Peyer's patch (tissue), 4 donors: ENCODE measurements around the gene PRDX2. TPM values are rescaled to one million over a fixed set of nuclear protein-coding genes. Genes with fewer than 3 reads are reported as not detected.

ENCODE experiments used
- DNase-seq, 3 donors: peaks; one replicate each; pipeline ENCODE4 v3.0.0-alpha.2; 2017 to 2019
- H3K27ac ChIP-seq, 4 donors: fragments of 200-600 bp; sonication (generic); one replicate each; pipeline ENCODE4 v1.5.1; 2016 to 2019
- H3K27me3 ChIP-seq, 2 donors: fragments of 200-600 bp; sonication (generic); one replicate each; pipeline ENCODE4 v1.5.1; 2019
- H3K36me3 ChIP-seq, 3 donors: fragments of 200-600 bp; sonication (generic); one replicate each; pipeline ENCODE4 v1.5.1; 2016 to 2019
- H3K4me1 ChIP-seq, 4 donors: fragments of 200-600 bp; sonication (generic); one replicate each; pipeline ENCODE4 v1.5.1; 2016 to 2019
- H3K4me3 ChIP-seq, 4 donors: fragments of 200-600 bp; sonication (generic); 1 replicate in 3 of 4; 2 replicates in 1 of 4; pipeline ENCODE4 v1.5.1; 2016 to 2019; ENCODE audit warnings: mild to moderate bottlenecking in 1 of 4
- H3K9me3 ChIP-seq, 4 donors: fragments of 200-600 bp; sonication (generic); one replicate each; pipeline ENCODE4 v1.5.1; 2016 to 2019; ENCODE audit warnings: mild to moderate bottlenecking in 1 of 4
- CTCF ChIP-seq, 6 experiments: fragments of 450-650 bp in 4 of 6; fragments of 200-600 bp in 2 of 6; sonication (generic) in 1 of 6; IDR thresholded peaks; one replicate each; pipeline ENCODE4 v1.5.1; 2017 to 2019; ENCODE audit warnings: antibody characterized with exemption in 6 of 6, mild to moderate bottlenecking in 3 of 6, moderate library complexity in 1 of 6
- POLR2A ChIP-seq, 2 donors: fragments of 450-650 bp; IDR thresholded peaks; one replicate each; pipeline ENCODE4 v1.5.1; 2017; ENCODE audit warnings: antibody characterized with exemption in 2 of 2, mild to moderate bottlenecking in 2 of 2, moderate library complexity in 2 of 2
- small RNA-seq, 2 donors: library from RNA; depleted of rRNA; stranded (forward); fragments of <200 nt; gene quantifications; one replicate each; pipeline ENCODE3, GENCODE V24; 2016
- total RNA-seq, 4 donors: library from RNA; depleted of rRNA; stranded (reverse); fragments of >200 nt; gene quantifications; one replicate each; pipeline ENCODE4 v1.1.0, GENCODE V29; 2016

The PRDX2 gene
- total RNA-seq, 4 donors from 2014 or later, result 150 to 461 (median 375) TPM

DNA sequence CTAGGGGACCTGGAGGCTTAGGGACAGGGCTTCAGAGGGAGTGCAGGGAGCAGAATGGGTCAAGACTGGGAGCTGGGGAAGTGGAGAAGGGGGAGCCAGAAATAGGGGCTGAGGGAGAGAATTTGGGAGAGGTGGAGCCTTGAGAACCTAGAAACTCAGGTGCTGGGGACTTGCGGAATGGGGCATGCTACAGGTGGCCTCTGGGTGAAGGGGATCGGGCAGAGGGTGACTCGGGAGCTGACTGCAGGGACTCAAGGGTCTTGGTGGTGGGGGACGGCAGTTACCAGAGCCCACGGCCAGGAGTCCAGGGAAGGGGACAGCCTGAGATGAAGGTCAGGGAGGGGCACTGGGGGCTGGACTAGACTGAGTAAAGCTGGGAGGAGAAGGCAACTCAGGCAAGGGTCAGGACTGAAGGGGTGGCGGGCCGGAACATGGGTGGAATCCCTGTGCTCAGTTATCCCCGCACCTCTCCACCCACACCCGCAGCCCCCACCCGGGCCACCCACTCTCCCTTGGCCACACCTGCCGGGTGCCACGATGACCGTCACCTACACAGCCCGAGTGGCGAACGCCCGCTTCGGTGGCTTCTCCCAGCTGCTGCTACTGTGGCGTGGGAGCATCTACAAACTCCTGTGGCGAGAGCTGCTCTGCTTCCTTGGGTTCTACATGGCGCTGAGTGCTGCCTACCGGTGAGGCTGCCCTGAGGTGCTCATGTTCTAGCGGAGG lies 49.4 kb downstream of the PRDX2 start:
- DNase-seq, result no peak
- peaks cover 0 to 13% (median 0%) of the 10 kb centered on the region in 4 donors for H3K4me1 ChIP-seq
- H3K4me3 ChIP-seq, result peak overlapping the region in 2 of 4 donors; percentile 7 to 33

DNA sequence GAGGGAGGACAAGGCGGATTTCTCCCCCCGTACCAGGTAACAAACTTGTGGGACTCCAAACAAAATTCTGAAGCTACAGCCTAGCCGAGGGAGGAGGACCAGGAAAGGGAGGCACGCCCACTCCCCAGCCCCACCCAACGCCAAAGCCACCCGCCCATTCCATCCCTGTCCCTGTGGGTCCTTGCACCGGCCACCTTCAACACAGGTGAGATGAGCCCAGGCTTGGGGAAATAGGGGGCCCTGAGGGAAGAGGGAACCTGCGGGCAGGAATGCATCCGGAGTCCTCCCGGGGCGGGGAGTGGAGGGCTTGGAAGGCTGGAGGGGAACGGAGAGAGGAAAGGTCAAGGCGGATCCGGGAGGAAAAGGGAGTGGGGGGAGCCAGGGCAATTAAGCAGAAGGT lies 50.0 kb downstream of the PRDX2 start, which contains the start of gene BEST2:
Gene BEST2 (plus strand): TSS at position 157 of the 400 bp plus-strand sequence. CDS start 802 bp downstream, outside the sequence.
- Histone ChIP-seq H3K27me3 (no peaks in the 10 kb centered on the region), H3K27ac (peak within 1 kb of the TSS in 2 of 4 donors; percentile 37 to 53), H3K9me3 (peaks cover 0 to 6% (median 2%) of the 10 kb centered on the region in 4 donors), H3K36me3 (peaks cover 0 to 16% (median 0%) of the 10 kb centered on the region in 3 donors), H3K4me1 (peaks cover 0 to 11% (median 0%) of the 10 kb centered on the region in 4 donors), H3K4me3 (peak within 1 kb of the TSS in 2 of 4 donors; percentile 7 to 33)
- TF ChIP-seq POLR2A (IDR thresholded peaks at IDR 0.05) (no peak), CTCF (IDR thresholded peaks at IDR 0.05) (no peak)
- no peak for DNase-seq

More for the DNA sequence above, 49.4 kb downstream of the PRDX2 start:
- Histone ChIP-seq H3K27me3 (no peaks in the 10 kb centered on the region), H3K9me3 (peaks cover 0 to 5% (median 2%) of the 10 kb centered on the region in 4 donors), H3K36me3 (peaks cover 0 to 10% (median 0%) of the 10 kb centered on the region in 3 donors), H3K27ac (no peak overlapping the region)
- TF ChIP-seq POLR2A (IDR thresholded peaks at IDR 0.05) (no peak), CTCF (IDR thresholded peaks at IDR 0.05) (no peak)

- peaks cover 0 to 6% (median 2%) of the 10 kb centered on the region in 4 donors for H3K9me3 ChIP-seq
- H3K27ac ChIP-seq, result peak overlapping the region in 2 of 4 donors; percentile 37 to 53
- H3K36me3 ChIP-seq, result peaks cover 0 to 23% (median 0%) of the 10 kb centered on the region in 3 donors
- no peaks in the 10 kb centered on the region for H3K27me3 ChIP-seq
- no peak for DNase-seq
- no peak overlapping the region for H3K4me3 ChIP-seq
- H3K4me1 ChIP-seq, result peaks cover 0 to 11% (median 0%) of the 10 kb centered on the region in 4 donors
- TF ChIP-seq POLR2A (IDR thresholded peaks at IDR 0.05), result no peak
- TF ChIP-seq CTCF (IDR thresholded peaks at IDR 0.05), result no peak
These were observed 50.7 kb downstream of the PRDX2 start for GRCh38 chr19:12750851-12751250.

- Histone ChIP-seq H3K27me3 (no peaks in the 10 kb centered on the region), H3K4me3 (no peak overlapping the region), H3K9me3 (peaks cover 0 to 6% (median 2%) of the 10 kb centered on the region in 4 donors), H3K27ac (peak overlapping the region in 2 of 4 donors; percentile 39 to 50), H3K4me1 (peaks cover 0 to 11% (median 0%) of the 10 kb centered on the region in 4 donors), H3K36me3 (peaks cover 0 to 32% (median 0%) of the 10 kb centered on the region in 3 donors)
- TF ChIP-seq CTCF (IDR thresholded peaks at IDR 0.05), result no peak
- no peak for TF ChIP-seq POLR2A (IDR thresholded peaks at IDR 0.05)
- peak in 2 of 3 donors; percentile 69 to 81 for DNase-seq
These were observed 51.6 kb downstream of the PRDX2 start for GRCh38 chr19:12749938-12750521.

- H3K4me1 ChIP-seq, result peaks cover 0 to 11% (median 0%) of the 10 kb centered on the region in 4 donors
- TF ChIP-seq CTCF (IDR thresholded peaks at IDR 0.05), result no peak
- H3K27ac ChIP-seq, result peak overlapping the region in 1 of 4 donors; percentile 39
- H3K9me3 ChIP-seq, result peaks cover 0 to 6% (median 2%) of the 10 kb centered on the region in 4 donors
- H3K27me3 ChIP-seq, result no peaks in the 10 kb centered on the region
- no peak overlapping the region for H3K4me3 ChIP-seq
- no peak for DNase-seq
- peaks cover 0 to 41% (median 0%) of the 10 kb centered on the region in 3 donors for H3K36me3 ChIP-seq
These were observed 53.1 kb downstream of the PRDX2 start for GRCh38 chr19:12748489-12748888.

Small RNA genes within 50 kb of the gene (small RNA-seq; reads per million reads assigned to genes)
- gene MIR5684, result 0 reads per million in 2 donors

Other genes with a start within 250 kb of the PRDX2 start
- gene ZNF490, start 191.0 kb downstream of the PRDX2 start, total RNA-seq, result 1 to 10 TPM; 4.1 to 8.4 (median 4.7) TPM
- 10 to 100 TPM; 17.2 to 34.6 (median 29.3) TPM for gene ZNF791, start 190.9 kb downstream of the PRDX2 start, total RNA-seq
- gene MAN2B1, start 135.1 kb downstream of the PRDX2 start, total RNA-seq, result 10 to 100 TPM; 51.9 to 84.2 (median 68.0) TPM
- gene WDR83, start 135.0 kb downstream of the PRDX2 start, total RNA-seq, result 10 to 100 TPM in 2 of 4 donors, 1 to 10 TPM in 2; 2.8 to 14.0 (median 9.5) TPM
- gene DHPS, start 119.9 kb downstream of the PRDX2 start, total RNA-seq, result 100 to 1,000 TPM in 3 of 4 donors, 10 to 100 TPM in 1; 76.4 to 215 (median 150) TPM
- gene GNG14, start 113.8 kb downstream of the PRDX2 start, total RNA-seq, result not detected
- 1 to 10 TPM in 3 of 4 donors, not detected in 1; 6.3 to 9.9 (median 7.0) TPM for gene FBXW9, start 105.2 kb downstream of the PRDX2 start, total RNA-seq
- gene TNPO2, start 77.9 kb downstream of the PRDX2 start, total RNA-seq, result 100 to 1,000 TPM in 3 of 4 donors, 10 to 100 TPM in 1; 39.1 to 131 (median 103) TPM
- gene TRIR, start 67.1 kb downstream of the PRDX2 start, total RNA-seq, result 100 to 1,000 TPM; 134 to 297 (median 185) TPM
- gene GET3, start 64.3 kb downstream of the PRDX2 start, total RNA-seq, result 10 to 100 TPM; 23.1 to 31.9 (median 30.5) TPM
- gene BEST2, start 50.0 kb downstream of the PRDX2 start, total RNA-seq, result 10 to 100 TPM in 3 of 4 donors, not detected in 1; 20.5 to 82.0 (median 40.6) TPM
- gene HOOK2, start 26.2 kb downstream of the PRDX2 start, total RNA-seq, result 100 to 1,000 TPM; 193 to 379 (median 285) TPM
- 100 to 1,000 TPM; 111 to 324 (median 152) TPM for gene JUNB, start 10.3 kb downstream of the PRDX2 start, total RNA-seq
- not detected for gene THSD8, start 269 bp upstream of the PRDX2 start, total RNA-seq
- gene RNASEH2A, start 4.8 kb upstream of the PRDX2 start, total RNA-seq, result 10 to 100 TPM in 2 of 4 donors, 1 to 10 TPM in 2; 5.9 to 24.8 (median 9.4) TPM
- gene RTBDN, start 32.8 kb upstream of the PRDX2 start, total RNA-seq, result not detected
- under 1 TPM in 1 of 4 donors, not detected in 3; 0.27 TPM for gene MAST1, start 36.7 kb upstream of the PRDX2 start, total RNA-seq
- gene DNASE2, start 79.6 kb upstream of the PRDX2 start, total RNA-seq, result 10 to 100 TPM in 1 of 4 donors, 1 to 10 TPM in 3; 8.9 to 16.5 (median 9.4) TPM
- gene KLF1, start 85.4 kb upstream of the PRDX2 start, total RNA-seq, result not detected
- 10 to 100 TPM; 25.2 to 44.4 (median 32.4) TPM for gene GCDH, start 89.4 kb upstream of the PRDX2 start, total RNA-seq
- not detected for gene SYCE2, start 117.5 kb upstream of the PRDX2 start, total RNA-seq
- 10 to 100 TPM; 35.4 to 54.5 (median 48.3) TPM for gene FARSA, start 131.9 kb upstream of the PRDX2 start, total RNA-seq
- 100 to 1,000 TPM; 253 to 369 (median 359) TPM for gene CALR, start 136.8 kb upstream of the PRDX2 start, total RNA-seq
- gene RAD23A, start 144.1 kb upstream of the PRDX2 start, total RNA-seq, result 10 to 100 TPM; 54.1 to 86.5 (median 75.3) TPM
- 10 to 100 TPM; 12.5 to 43.7 (median 15.6) TPM for gene GADD45GIP1, start 155.4 kb upstream of the PRDX2 start, total RNA-seq
- 1 to 10 TPM in 1 of 4 donors, not detected in 3; 2.1 TPM for gene DAND5, start 167.8 kb upstream of the PRDX2 start, total RNA-seq
- 10 to 100 TPM; 13.5 to 56.9 (median 40.0) TPM for gene NFIX, start 193.7 kb upstream of the PRDX2 start, total RNA-seq